Activated CD8-positive, alpha-beta memory T cell treated with anti-CD3 and anti-CD28 coated beads for 1 hour (primary cell): ENCODE measurements around the gene GRIN2C.
A peak's percentile ranks its signal among the peaks of the same experiment; 100 is the strongest.

Experiments used
- DNase-seq, 2 donors: peaks; one replicate each; pipeline ENCODE4 v3.0.0-alpha.2; 2020; ENCODE audit warnings: low read depth in 1 of 2; ENCODE audit errors: extremely low read depth in 1 of 2

The GRIN2C gene

GRCh38 chr17:74864866-74865395, 5.2 kb upstream of the GRIN2C start:
- DNase-seq = peak; percentile 17 to 47

- DNase-seq = no peak
These were observed 4.7 kb upstream of the GRIN2C start for GRCh38 chr17:74864297-74864865.

GRCh38 chr17:74863420-74864296, 4.0 kb upstream of the GRIN2C start:
- no peak for DNase-seq

GRCh38 chr17:74862919-74863318, 3.2 kb upstream of the GRIN2C start:
- DNase-seq = no peak

- DNase-seq = peak; percentile 27 to 57
These were observed 2.6 kb upstream of the GRIN2C start for GRCh38 chr17:74862108-74862901.

- no peak for DNase-seq
These were observed 2.0 kb upstream of the GRIN2C start for GRCh38 chr17:74861662-74862107.

- no peak for DNase-seq
These were observed 1.4 kb upstream of the GRIN2C start for GRCh38 chr17:74860872-74861661.

- DNase-seq = no peak
These were observed 665 bp upstream of the GRIN2C start for GRCh38 chr17:74860229-74860871.

GRCh38 chr17:74858672-74859458, 820 bp downstream of the GRIN2C start:
- DNase-seq = no peak

GRCh38 chr17:74857191-74857590, 2.5 kb downstream of the GRIN2C start:
- DNase-seq = no peak

- no peak for DNase-seq
These were observed 3.6 kb downstream of the GRIN2C start for GRCh38 chr17:74856112-74856511.

GRCh38 chr17:74855323-74855722, 4.4 kb downstream of the GRIN2C start:
- DNase-seq = no peak

GRCh38 chr17:74854792-74855191, 4.9 kb downstream of the GRIN2C start:
- DNase-seq = no peak

- DNase-seq = no peak
These were observed 6.0 kb downstream of the GRIN2C start for GRCh38 chr17:74853669-74854068.

GRCh38 chr17:74853048-74853397, 6.7 kb downstream of the GRIN2C start:
- no peak for DNase-seq

- peak in 1 of 2 donors; percentile 32 for DNase-seq
These were observed 7.2 kb downstream of the GRIN2C start for GRCh38 chr17:74852237-74853047.

GRCh38 chr17:74851612-74852236, 8.0 kb downstream of the GRIN2C start:
- no peak for DNase-seq

GRCh38 chr17:74850914-74851313, 8.8 kb downstream of the GRIN2C start:
- DNase-seq = no peak
